ENCODE results near the gene IDUA.

The IDUA gene

GRCh38 chr4:1036976-1037810, 50.3 kb downstream of the IDUA start:
- H3K4me3 ChIP-seq (ENCODE audit: low read depth, low read length) = no peak overlapping the region
- TF ChIP-seq, protein P1, sequence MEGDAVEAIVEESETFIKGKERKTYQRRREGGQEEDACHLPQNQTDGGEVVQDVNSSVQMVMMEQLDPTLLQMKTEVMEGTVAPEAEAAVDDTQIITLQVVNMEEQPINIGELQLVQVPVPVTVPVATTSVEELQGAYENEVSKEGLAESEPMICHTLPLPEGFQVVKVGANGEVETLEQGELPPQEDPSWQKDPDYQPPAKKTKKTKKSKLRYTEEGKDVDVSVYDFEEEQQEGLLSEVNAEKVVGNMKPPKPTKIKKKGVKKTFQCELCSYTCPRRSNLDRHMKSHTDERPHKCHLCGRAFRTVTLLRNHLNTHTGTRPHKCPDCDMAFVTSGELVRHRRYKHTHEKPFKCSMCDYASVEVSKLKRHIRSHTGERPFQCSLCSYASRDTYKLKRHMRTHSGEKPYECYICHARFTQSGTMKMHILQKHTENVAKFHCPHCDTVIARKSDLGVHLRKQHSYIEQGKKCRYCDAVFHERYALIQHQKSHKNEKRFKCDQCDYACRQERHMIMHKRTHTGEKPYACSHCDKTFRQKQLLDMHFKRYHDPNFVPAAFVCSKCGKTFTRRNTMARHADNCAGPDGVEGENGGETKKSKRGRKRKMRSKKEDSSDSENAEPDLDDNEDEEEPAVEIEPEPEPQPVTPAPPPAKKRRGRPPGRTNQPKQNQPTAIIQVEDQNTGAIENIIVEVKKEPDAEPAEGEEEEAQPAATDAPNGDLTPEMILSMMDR (conservative IDR thresholded peaks at IDR 0.05; ENCODE audit: low read depth, low read length) = no peak
- no peak for DNase-seq (ENCODE audit: low read depth)

GRCh38 chr4:1038948-1039492, 52.2 kb downstream of the IDUA start:
- TF ChIP-seq, protein P1 (conservative IDR thresholded peaks at IDR 0.05; ENCODE audit: low read depth, low read length) = no peak
- H3K4me3 ChIP-seq (ENCODE audit: low read depth, low read length) = no peak overlapping the region
- no peak for DNase-seq (ENCODE audit: low read depth)

DNA sequence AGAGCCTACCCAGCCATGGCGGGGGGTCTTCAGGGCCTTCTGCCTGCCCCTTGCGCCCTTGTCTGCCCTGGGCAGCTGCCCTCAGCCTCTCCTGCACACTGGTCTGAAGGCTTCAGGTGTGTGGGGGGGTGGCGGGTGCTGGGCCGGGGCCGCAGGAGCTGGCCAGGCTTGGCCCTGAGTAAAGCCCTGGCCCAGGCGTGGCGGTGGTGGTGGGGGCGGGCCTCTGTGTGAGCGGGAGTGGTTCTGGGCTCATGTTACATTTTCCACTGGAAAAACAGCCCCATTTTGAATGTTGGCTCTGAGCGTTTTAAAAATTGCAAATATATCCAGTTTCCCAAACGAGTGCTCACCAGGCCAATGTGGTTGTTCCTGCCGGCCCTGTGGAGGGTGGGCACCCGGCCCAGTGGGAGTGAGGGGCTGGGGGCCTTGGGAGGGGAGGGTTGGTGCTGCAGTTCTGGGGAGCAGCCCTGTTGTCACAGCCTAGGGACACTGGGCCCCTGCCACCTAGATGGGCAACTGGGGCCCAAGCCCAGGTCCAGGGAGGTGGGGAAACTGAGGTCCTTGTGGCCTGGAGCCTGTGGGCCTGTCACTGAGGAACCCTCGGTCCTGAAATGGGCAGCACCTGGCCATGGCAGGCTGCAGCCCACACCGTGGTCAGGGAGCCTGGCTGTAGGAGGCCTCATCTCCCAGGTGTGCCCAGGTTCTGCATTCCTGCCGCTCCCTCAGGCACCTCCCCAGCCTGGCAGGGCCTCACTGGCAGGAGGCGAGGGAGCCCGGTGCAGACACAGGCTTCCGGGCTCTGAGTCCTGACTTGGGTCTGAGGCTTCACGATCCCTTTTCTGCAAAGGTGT, 52.9 kb downstream of the IDUA start:
- TF ChIP-seq, protein P1 (conservative IDR thresholded peaks at IDR 0.05; ENCODE audit: low read depth, low read length) = no peak
- no peak overlapping the region for H3K4me3 ChIP-seq (ENCODE audit: low read depth, low read length)
- DNase-seq (ENCODE audit: low read depth) = peak; percentile 68

- DNase-seq (ENCODE audit: low read depth) = no peak
- no peak overlapping the region for H3K4me3 ChIP-seq (ENCODE audit: low read depth, low read length)
- TF ChIP-seq, protein P1 (conservative IDR thresholded peaks at IDR 0.05; ENCODE audit: low read depth, low read length) = no peak
Observed at GRCh38 chr4:1040344-1041146, 53.7 kb downstream of the IDUA start.

- peak overlapping the region; percentile 20 for H3K4me3 ChIP-seq (ENCODE audit: low read depth, low read length)
- peak; percentile 79 for DNase-seq (ENCODE audit: low read depth)
- TF ChIP-seq, protein P1 (conservative IDR thresholded peaks at IDR 0.05; ENCODE audit: low read depth, low read length) = no peak
Observed at GRCh38 chr4:1041147-1041935, 54.5 kb downstream of the IDUA start.

DNA sequence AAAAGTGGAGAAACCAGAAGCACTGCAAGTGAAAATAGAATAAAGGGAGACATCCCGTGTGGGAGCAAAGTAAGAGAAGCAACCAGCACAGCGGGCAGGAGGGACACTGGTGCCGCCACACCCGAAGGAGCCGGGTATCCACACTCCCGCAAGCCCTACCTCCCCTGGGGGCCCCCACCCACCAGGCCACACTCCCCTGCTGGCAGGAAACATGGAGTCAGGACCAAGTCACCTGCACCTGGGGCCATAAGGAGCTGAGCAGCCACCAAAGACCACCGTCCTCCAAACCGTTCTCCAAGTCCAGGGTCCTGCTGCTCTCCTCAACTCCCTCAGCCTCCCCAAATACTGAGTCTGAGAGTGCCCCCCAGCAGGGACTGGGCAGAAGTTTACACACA, 55.1 kb downstream of the IDUA start:
- no peak overlapping the region for H3K4me3 ChIP-seq (ENCODE audit: low read depth, low read length)
- no peak for DNase-seq (ENCODE audit: low read depth)
- TF ChIP-seq, protein P1 (conservative IDR thresholded peaks at IDR 0.05; ENCODE audit: low read depth, low read length) = no peak

All from choroid plexus epithelial cell (primary cell).